Measurements from ENCODE around the gene CEP85.
"Not testable (repeated sequence)": the region's sequence is repeated elsewhere in the genome, so short reads cannot be mapped to it uniquely, and the experiment has no call there.

The CEP85 gene

GRCh38 chr1:26291939-26292338 is 57.9 kb downstream of the CEP85 start:
- DNase-seq: no peak

- DNase-seq: not testable (repeated sequence)
These were observed 58.7 kb downstream of the CEP85 start for GRCh38 chr1:26292735-26293134.

GRCh38 chr1:26293911-26294463 is 60.0 kb downstream of the CEP85 start:
- no peak for DNase-seq

- DNase-seq: no peak
These were observed 61.5 kb downstream of the CEP85 start for GRCh38 chr1:26295194-26296138.

- DNase-seq: no peak
These were observed 62.5 kb downstream of the CEP85 start for GRCh38 chr1:26296340-26297056.

- DNase-seq: no peak
These were observed 63.2 kb downstream of the CEP85 start for GRCh38 chr1:26297057-26297790.

- no peak for DNase-seq
These were observed 63.8 kb downstream of the CEP85 start for GRCh38 chr1:26297791-26298124.

- no peak for DNase-seq
These were observed 66.7 kb downstream of the CEP85 start for GRCh38 chr1:26300578-26301275.

GRCh38 chr1:26302733-26303405 is 68.9 kb downstream of the CEP85 start:
- no peak for DNase-seq

GRCh38 chr1:26305667-26306289 is 71.8 kb downstream of the CEP85 start:
- DNase-seq: peak; percentile 57

GRCh38 chr1:26306290-26307229 is 72.6 kb downstream of the CEP85 start, which contains the start of gene UBXN11:
Gene UBXN11, minus strand, starts transcription at chr1:26306636. Its CDS starts 3,753 bp downstream, at chr1:26302883.
- peak; percentile 93 for DNase-seq

- no peak for DNase-seq
These were observed 73.4 kb downstream of the CEP85 start for GRCh38 chr1:26307363-26307781.

- peak; percentile 70 for DNase-seq
These were observed 74.2 kb downstream of the CEP85 start for GRCh38 chr1:26307966-26308899.

GRCh38 chr1:26314501-26314900 is 80.5 kb downstream of the CEP85 start:
- no peak for DNase-seq

GRCh38 chr1:26315874-26316850 is 82.2 kb downstream of the CEP85 start:
- DNase-seq: no peak

- DNase-seq: no peak
These were observed 83.1 kb downstream of the CEP85 start for GRCh38 chr1:26317146-26317545.

GRCh38 chr1:26317612-26318337 is 83.8 kb downstream of the CEP85 start, which contains the start of gene CD52:
Gene CD52, plus strand, starts transcription at chr1:26317958. Its CDS starts 60 bp downstream, at chr1:26318018.
- peak; percentile 69 for DNase-seq

All from activated CD8-positive, alpha-beta memory T cell treated with anti-CD3 and anti-CD28 coated beads, Interleukin-2, amount 50 U/mL, for 48 hours (primary cell).